GM23338 (cell line): ENCODE results near the gene PPP2R2B. TPM values are rescaled to one million over a fixed set of nuclear protein-coding genes. Genes with fewer than 3 reads are reported as not detected.

Source experiments
- ATAC-seq: fragments of 200-7000 bp; cut with Tn5 transposase; 3 replicates; pipeline ENCODE4 v1.9.1; 2020
- DNase-seq: peaks from one replicate; pipeline ENCODE4 v3.0.0-alpha.2; 2015; ENCODE audit warnings: low spot score
- H2AFZ ChIP-seq: fragments of 200-600 bp; sonication (generic); 2 replicates; pipeline ENCODE4 v1.8.0; 2016; ENCODE audit warnings: antibody characterized with exemption, mild to moderate bottlenecking, moderate library complexity
- H3F3A ChIP-seq: fragments of 200-600 bp; sonication (generic); replicated peaks from 2 replicates; pipeline ENCODE4 v1.8.0; 2017; ENCODE audit warnings: antibody characterized with exemption, mixed run types, low read depth
- H3K27ac ChIP-seq: fragments of 200-600 bp; sonication (generic); 2 replicates; pipeline ENCODE4 v1.6.1; 2016; ENCODE audit warnings: low read depth
- H3K27me3 ChIP-seq: fragments of 200-600 bp; sonication (generic); 2 replicates; pipeline ENCODE4 v1.8.0; 2016; ENCODE audit warnings: mild to moderate bottlenecking, mixed run types, moderate library complexity; ENCODE audit not compliant: insufficient read depth
- H3K36me3 ChIP-seq: fragments of 200-600 bp; sonication (generic); 2 replicates; pipeline ENCODE4 v1.8.0; 2016; ENCODE audit warnings: mild to moderate bottlenecking; ENCODE audit not compliant: insufficient read depth
- H3K4me1 ChIP-seq: fragments of 200-600 bp; sonication (generic); 2 replicates; pipeline ENCODE4 v1.8.0; 2016; ENCODE audit warnings: mild to moderate bottlenecking, moderate library complexity; ENCODE audit not compliant: insufficient read depth
- H3K4me2 ChIP-seq: fragments of 200-600 bp; sonication (generic); 2 replicates; pipeline ENCODE4 v1.7.1; 2017; ENCODE audit warnings: mixed run types
- H3K4me3 ChIP-seq: fragments of 200-600 bp; sonication (generic); 2 replicates; pipeline ENCODE4 v1.6.1; 2016; ENCODE audit warnings: mixed run types
- H3K79me2 ChIP-seq: fragments of 200-600 bp; sonication (generic); replicated peaks from 2 replicates; pipeline ENCODE4 v1.8.0; 2017; ENCODE audit warnings: mild to moderate bottlenecking; ENCODE audit not compliant: insufficient read depth
- H3K9me2 ChIP-seq: fragments of 200-600 bp; sonication (generic); 2 replicates; pipeline ENCODE4 v1.8.0; 2017; ENCODE audit not compliant: insufficient read depth
- H4K20me1 ChIP-seq: fragments of 200-600 bp; sonication (generic); replicated peaks from 2 replicates; pipeline ENCODE4 v1.8.0; 2017; ENCODE audit warnings: mild to moderate bottlenecking; ENCODE audit not compliant: insufficient read depth
- H3K27ac Mint-ChIP-seq: 2 replicates; pipeline ENCODE4 v1.8.0; 2020; ENCODE audit warnings: inconsistent platforms, mild to moderate bottlenecking, moderate library complexity, mixed read lengths
- H3K27me3 Mint-ChIP-seq: 3 replicates; pipeline ENCODE4 v1.8.0; 2022; ENCODE audit warnings: low read depth, mild to moderate bottlenecking, moderate library complexity, mixed read lengths, inconsistent platforms; ENCODE audit not compliant: insufficient read depth, poor library complexity
- H3K36me3 Mint-ChIP-seq: 3 replicates; pipeline ENCODE4 v1.8.0; 2021; ENCODE audit warnings: low read depth, mild to moderate bottlenecking, inconsistent platforms, moderate library complexity, mixed read lengths
- H3K4me1 Mint-ChIP-seq: 3 replicates; pipeline ENCODE4 v1.8.0; 2020; ENCODE audit warnings: mild to moderate bottlenecking, inconsistent platforms, mixed read lengths
- H3K4me3 Mint-ChIP-seq: 3 replicates; pipeline ENCODE4 v1.8.0; 2021; ENCODE audit warnings: moderate library complexity, mild to moderate bottlenecking, inconsistent platforms, mixed read lengths
- H3K9me3 Mint-ChIP-seq: 3 replicates; pipeline ENCODE4 v1.8.0; 2020; ENCODE audit warnings: moderate library complexity, mild to moderate bottlenecking, inconsistent platforms, mixed read lengths
- CTCF ChIP-seq, 2 experiments: fragments of 200-600 bp in 1 of 2; sonication (generic) in 1 of 2; conservative IDR thresholded peaks; 2 replicates each; pipeline versions ENCODE4 v1.5.1 to v1.6.1; 2016 to 2017; ENCODE audit warnings: antibody characterized with exemption in 2 of 2, low read depth in 2 of 2, mild to moderate bottlenecking in 2 of 2, moderate library complexity in 1 of 2
- ETS1 ChIP-seq: IDR thresholded peaks from 2 replicates; pipeline ENCODE4 v1.6.1; 2016; ENCODE audit warnings: antibody characterized with exemption
- EZH2 ChIP-seq: fragments of 200-600 bp; sonication (generic); IDR thresholded peaks from one replicate; pipeline ENCODE4 v1.8.0; 2017; ENCODE audit warnings: antibody characterized with exemption, mild to moderate bottlenecking, low read depth; ENCODE audit not compliant: unreplicated experiment
- EZH2phosphoT487 ChIP-seq: fragments of 200-600 bp; sonication (generic); IDR thresholded peaks from one replicate; pipeline ENCODE4 v1.8.1; 2018; ENCODE audit warnings: antibody characterized with exemption; ENCODE audit not compliant: unreplicated experiment
- JUNB ChIP-seq: IDR thresholded peaks from one replicate; pipeline ENCODE4 v1.6.1; 2016; ENCODE audit warnings: antibody characterized with exemption; ENCODE audit not compliant: unreplicated experiment
- NANOG ChIP-seq: IDR thresholded peaks from 2 replicates; pipeline ENCODE4 v1.6.1; 2016; ENCODE audit warnings: antibody characterized with exemption, borderline replicate concordance
- POLR2AphosphoS5 ChIP-seq: IDR thresholded peaks from 2 replicates; pipeline ENCODE4 v1.6.1; 2016; ENCODE audit warnings: antibody characterized with exemption, low read depth
- STAT1 ChIP-seq: IDR thresholded peaks from one replicate; pipeline ENCODE4 v1.6.1; 2016; ENCODE audit warnings: antibody characterized with exemption; ENCODE audit not compliant: unreplicated experiment
- ZNF114 ChIP-seq: fragments of 250-450 bp; sonication (Bioruptor Pico); IDR thresholded peaks from 2 replicates; pipeline ENCODE4 v1.5.0; 2020; ENCODE audit warnings: mild to moderate bottlenecking, moderate library complexity
- ZNF462 ChIP-seq: fragments of 250-450 bp; sonication (Bioruptor Pico); IDR thresholded peaks from 2 replicates; pipeline ENCODE4 v1.5.0; 2020; ENCODE audit warnings: mild to moderate bottlenecking, moderate library complexity
- polyA plus RNA-seq: library from polyadenylated mRNA; unstranded; fragments of >200 nt; fragmentation: Nextera tagmentation; extraction: Ambion mirVana; gene quantifications from 2 replicates; pipeline ENCODE4 v1.2.1, GENCODE V29; 2016
- total RNA-seq: library from RNA; depleted of rRNA; stranded (reverse); fragments of >200 nt; shearing (Covaris generic); gene quantifications from 2 replicates; pipeline ENCODE4 v1.2.3, GENCODE V29; 2014

PPP2R2B gene
- total and polyA plus RNA-seq, 2 experiments from 2014 or later = 21.3 to 33.9 TPM

GRCh38 chr5:146690880-146691355, 187.6 kb downstream of the PPP2R2B start (continued):
- TF ChIP-seq ETS1 (no peak), CTCF (conservative IDR thresholded peaks at IDR 0.05; ENCODE audit: low read depth in 2 of 2) (no peak), ZNF114 (no peak), POLR2AphosphoS5 (no peak), EZH2phosphoT487 (no peak)

- Mint-ChIP-seq H3K4me3 (no peak overlapping the region), H3K4me1 (peaks cover 6% of the 10 kb centered on the region; the same call in 2 of the 3 replicates), H3K27me3 (no peaks in the 10 kb centered on the region), H3K36me3 (peaks cover 3% of the 10 kb centered on the region; the same call in 2 of the 3 replicates), H3K27ac (no peak overlapping the region; the same call in 1 of the 2 replicates), H3K9me3 (no peaks in the 10 kb centered on the region)
- H3K27ac ChIP-seq = no peak overlapping the region
- no peak for ATAC-seq
- DNase-seq = no peak
- H3K36me3 ChIP-seq = no peaks in the 10 kb centered on the region
- H3K79me2 ChIP-seq = no peaks in the 10 kb centered on the region
- H3F3A ChIP-seq = no peaks in the 10 kb centered on the region
- no peaks in the 10 kb centered on the region for H3K27me3 ChIP-seq
- no peak overlapping the region for H2AFZ ChIP-seq
- no peaks in the 10 kb centered on the region for H4K20me1 ChIP-seq
- H3K9me2 ChIP-seq = no peaks in the 10 kb centered on the region
- no peak overlapping the region for H3K4me2 ChIP-seq
- H3K4me1 ChIP-seq = no peaks in the 10 kb centered on the region
- no peak overlapping the region for H3K4me3 ChIP-seq
- TF ChIP-seq NANOG (no peak), POLR2AphosphoS5 (no peak), EZH2phosphoT487 (no peak), CTCF (conservative IDR thresholded peaks at IDR 0.05; ENCODE audit: low read depth in 2 of 2) (no peak), ZNF462 (CRISPR knock-in tag) (no peak), ETS1 (no peak), JUNB (no peak), STAT1 (no peak), EZH2 (no peak)
Observed at GRCh38 chr5:146687630-146688029, 190.9 kb downstream of the PPP2R2B start.
